Activated T-helper 9 cell treated with anti-CD3 and anti-CD28 coated beads, Interleukin-2, amount 50 U/mL, for 16 hours (primary cell): ENCODE results near the gene CFAP141.

Source experiments
- DNase-seq: peaks from one replicate; pipeline ENCODE4 v3.0.0-alpha.2; 2020; ENCODE audit warnings: low read depth

The CFAP141 gene

GRCh38 chr1:154171223-154171583 lies 34.9 kb downstream of the CFAP141 start:
- DNase-seq: no peak

DNA sequence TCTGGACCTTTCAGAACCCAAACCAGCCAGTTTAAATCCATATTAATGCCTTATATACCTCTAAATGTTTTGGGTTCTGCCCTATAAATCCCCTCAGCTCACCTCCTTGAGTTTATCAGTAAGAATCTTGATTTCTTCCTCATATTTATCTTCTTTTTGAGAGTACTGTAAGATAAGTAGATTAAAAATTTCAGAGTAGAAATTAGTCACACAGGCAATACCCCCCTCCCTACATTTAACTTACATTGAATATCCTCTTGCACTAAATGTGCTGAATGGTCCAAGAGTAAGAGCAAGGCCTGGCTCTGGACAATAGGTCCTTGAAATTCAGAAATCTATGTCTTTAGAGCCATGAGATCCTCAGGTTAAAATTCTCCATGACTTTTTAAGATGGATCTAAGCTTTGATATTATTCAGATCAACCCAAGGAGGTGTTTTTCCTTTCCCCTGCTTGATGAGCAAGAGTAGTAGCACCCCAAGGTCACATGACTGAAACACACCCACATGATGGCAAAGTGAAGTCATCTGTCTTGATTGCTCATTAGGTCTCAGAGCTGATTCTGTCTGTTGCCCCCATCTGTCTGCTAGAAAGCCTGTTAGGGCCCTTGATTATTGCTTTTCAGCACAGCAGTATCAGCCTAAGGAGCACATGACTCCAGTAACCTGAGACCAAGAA lies 35.4 kb downstream of the CFAP141 start:
- DNase-seq: peak; percentile 25

GRCh38 chr1:154167461-154167860 lies 38.7 kb downstream of the CFAP141 start:
- DNase-seq: no peak

GRCh38 chr1:154166207-154166606 lies 39.9 kb downstream of the CFAP141 start:
- DNase-seq: no peak

GRCh38 chr1:154159554-154159953 lies 46.6 kb downstream of the CFAP141 start:
- DNase-seq: no peak

GRCh38 chr1:154158307-154159125 lies 47.6 kb downstream of the CFAP141 start:
- no peak for DNase-seq

DNA sequence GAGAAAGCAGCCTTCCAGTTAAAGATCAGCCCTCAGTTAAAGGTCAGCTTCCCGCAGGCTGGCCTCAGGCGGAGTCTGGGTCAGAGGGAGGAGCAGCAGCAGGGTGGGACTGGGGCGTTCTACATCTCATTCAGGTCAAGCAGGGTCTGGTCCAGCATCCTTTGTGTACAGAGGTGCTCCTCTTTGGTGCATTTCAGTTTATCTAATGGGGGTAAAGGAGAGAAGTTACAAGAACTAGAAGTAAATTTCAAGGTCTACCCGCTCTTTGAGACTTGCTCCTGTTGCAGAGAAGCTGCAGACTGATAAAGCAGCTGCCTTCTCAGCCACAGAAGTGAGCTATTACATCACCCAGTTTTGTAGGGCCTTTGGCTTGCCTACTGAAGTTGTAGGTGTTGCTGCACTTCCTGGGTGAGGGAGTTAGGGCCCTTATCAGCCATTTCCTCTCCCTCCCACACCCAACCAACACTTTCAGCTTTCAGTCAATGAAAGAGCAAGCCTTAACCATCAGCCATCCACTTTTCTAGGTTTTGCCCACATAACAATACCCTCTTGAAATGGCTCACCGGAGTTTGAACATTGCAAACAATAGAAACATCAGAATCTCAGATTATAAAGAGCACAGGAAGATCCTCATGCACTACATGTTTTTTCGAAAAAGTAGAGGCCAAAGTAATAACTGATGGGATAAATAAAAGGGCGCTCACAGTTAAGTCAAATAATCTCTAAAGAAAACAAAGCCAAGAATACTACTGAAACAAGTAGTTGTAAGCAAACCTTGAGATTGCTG lies 48.4 kb downstream of the CFAP141 start:
- DNase-seq: peak; percentile 48

GRCh38 chr1:154155251-154155650 lies 50.9 kb downstream of the CFAP141 start:
- DNase-seq: no peak

GRCh38 chr1:154154534-154155191 lies 51.5 kb downstream of the CFAP141 start, which contains the start of gene NUP210L:
Gene NUP210L, minus strand, starts transcription at chr1:154155073.
- DNase-seq: no peak

- no peak for DNase-seq
Observed at GRCh38 chr1:154154053-154154452, 52.1 kb downstream of the CFAP141 start.

DNA sequence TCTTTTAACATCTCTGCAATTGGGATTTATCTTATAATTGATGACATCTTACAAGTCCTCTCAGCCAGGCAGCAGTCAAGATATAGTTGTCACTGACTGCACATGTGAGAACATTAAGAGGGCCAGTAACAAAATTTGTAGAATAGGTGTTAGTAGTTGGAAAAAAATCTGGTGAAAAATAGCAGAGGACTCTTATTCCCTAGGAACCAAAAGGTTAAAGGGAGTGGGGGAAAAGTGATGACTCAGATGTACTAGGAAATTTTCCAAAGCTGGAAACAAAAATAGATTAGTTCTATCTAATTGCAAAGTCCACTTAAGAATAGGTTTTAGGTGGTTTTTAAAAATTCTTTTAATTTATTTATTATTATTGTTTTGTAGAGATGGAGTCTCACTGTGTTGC lies 54.8 kb downstream of the CFAP141 start:
- no peak for DNase-seq
